Upper lobe of right lung (tissue), 1 donor: ENCODE results near the gene ACTMAP. TPM values are rescaled to one million over a fixed set of nuclear protein-coding genes. Genes with fewer than 3 reads are reported as not detected.

ENCODE experiments used
- ATAC-seq: fragments of 200-7000 bp; cut with Tn5 transposase; one replicate; pipeline ENCODE4 v1.9.1; 2020; ENCODE audit warnings: mild to moderate bottlenecking, moderate library complexity
- DNase-seq: peaks from one replicate; pipeline ENCODE4 v3.0.0-alpha.2; 2020
- H3K27ac ChIP-seq: fragments of 200-600 bp; one replicate; pipeline ENCODE4 v1.8.0; 2022
- H3K27me3 ChIP-seq: fragments of 200-600 bp; one replicate; pipeline ENCODE4 v1.8.0; 2022; ENCODE audit warnings: mild to moderate bottlenecking
- H3K36me3 ChIP-seq: fragments of 200-600 bp; one replicate; pipeline ENCODE4 v1.8.0; 2022
- H3K4me1 ChIP-seq: fragments of 200-600 bp; one replicate; pipeline ENCODE4 v1.8.0; 2022
- H3K4me3 ChIP-seq: fragments of 200-600 bp; one replicate; pipeline ENCODE4 v1.8.0; 2022; ENCODE audit warnings: mild to moderate bottlenecking
- H3K9me3 ChIP-seq: fragments of 200-600 bp; one replicate; pipeline ENCODE4 v1.8.0; 2022
- CTCF ChIP-seq: fragments of 200-600 bp; IDR thresholded peaks from one replicate; pipeline ENCODE4 v1.8.0; 2022; ENCODE audit warnings: antibody characterized with exemption
- intact Hi-C: fragments of 100-400 bp; cut with DNase I; formaldehyde crosslinking; loops from one replicate; pipeline ENCODE4 v1.11.0; 2022
- total RNA-seq: library from RNA; stranded (reverse); fragmentation: NEBNext Ultra II Directional; extraction: Animal tissue kit (Norgen Biotek cat#: 25700); gene quantifications from one replicate; pipeline ENCODE4 v1.2.1, GENCODE V29; 2021
- donor health status: DM: no; HTN: yes; CAD: no; lungs with severe emphysema.

The ACTMAP gene
- total RNA-seq, 1 donor from 2014 or later = 18.5 TPM

GRCh38 chr19:40752257-40752781 lies 2.0 kb upstream of the ACTMAP start:
- no peaks in the 10 kb centered on the region for H3K9me3 ChIP-seq
- peak overlapping the region; percentile 92 for H3K27ac ChIP-seq
- peaks cover 65% of the 10 kb centered on the region for H3K4me1 ChIP-seq

GRCh38 chr19:40750874-40751537 lies 729 bp upstream of the ACTMAP start, which contains the start of gene SNRPA:
SNRPA (plus strand) TSS chr19:40751203; CDS start chr19:40751409, 206 bp downstream.
- Histone ChIP-seq H3K4me1 (peaks cover 58% of the 10 kb centered on the region), H3K27ac (peak within 1 kb of the TSS; percentile 92), H3K9me3 (no peaks in the 10 kb centered on the region), H3K4me3 (peak within 1 kb of the TSS; percentile 63), H3K27me3 (no peaks in the 10 kb centered on the region), H3K36me3 (peaks cover 9% of the 10 kb centered on the region)
- TF ChIP-seq CTCF = no peak
- peak; percentile 98 for DNase-seq
- ATAC-seq = peak; percentile 83
- intact Hi-C loops = no loop called here

More at GRCh38 chr19:40752257-40752781, 2.0 kb upstream of the ACTMAP start:
- peaks cover 21% of the 10 kb centered on the region for H3K36me3 ChIP-seq
- H3K4me3 ChIP-seq = peak overlapping the region; percentile 63
- ATAC-seq (no peak), DNase-seq (no peak)
- H3K27me3 ChIP-seq = no peaks in the 10 kb centered on the region
- TF ChIP-seq CTCF = no peak
- intact Hi-C loops = no loop called here

- TF ChIP-seq CTCF = no peak
- Histone ChIP-seq H3K27me3 (no peaks in the 10 kb centered on the region), H3K27ac (no peak overlapping the region), H3K4me1 (peaks cover 41% of the 10 kb centered on the region), H3K9me3 (no peaks in the 10 kb centered on the region), H3K36me3 (no peaks in the 10 kb centered on the region), H3K4me3 (no peak overlapping the region)
- intact Hi-C loops = no loop called here
- DNase-seq = no peak
- no peak for ATAC-seq
These were observed 2.7 kb downstream of the ACTMAP start for GRCh38 chr19:40747536-40747935.

- intact Hi-C loops = no loop called here
- H3K27me3 ChIP-seq = no peaks in the 10 kb centered on the region
- DNase-seq = no peak
- H3K4me1 ChIP-seq = peaks cover 40% of the 10 kb centered on the region
- H3K9me3 ChIP-seq = no peaks in the 10 kb centered on the region
- TF ChIP-seq CTCF = no peak
- peak overlapping the region; percentile 78 for H3K27ac ChIP-seq
- ATAC-seq = no peak
- peaks cover 4% of the 10 kb centered on the region for H3K36me3 ChIP-seq
- H3K4me3 ChIP-seq = peak overlapping the region; percentile 9
These were observed 4.9 kb downstream of the ACTMAP start for GRCh38 chr19:40745402-40745780.

- ATAC-seq (peak; percentile 83), DNase-seq (peak; percentile 86)
- Histone ChIP-seq H3K4me1 (peaks cover 39% of the 10 kb centered on the region), H3K4me3 (peak overlapping the region; percentile 9), H3K36me3 (peaks cover 10% of the 10 kb centered on the region), H3K9me3 (no peaks in the 10 kb centered on the region), H3K27ac (peak overlapping the region; percentile 78), H3K27me3 (no peaks in the 10 kb centered on the region)
- peak; percentile 22 for TF ChIP-seq CTCF
- intact Hi-C loops = no loop called here
These were observed 5.5 kb downstream of the ACTMAP start for GRCh38 chr19:40744554-40745401.
